HCT116 (cell line): Measurements from ENCODE around the gene LOXHD1.

Experiments used
- CTCF ChIP-seq, 3 experiments: fragments of 200-600 bp in 1 of 3; sonication (generic) in 1 of 3; IDR thresholded peaks in 2 of 3; conservative IDR thresholded peaks in 1 of 3; 2 replicates each; pipeline ENCODE4 v1.5.1; 2012 to 2017; ENCODE audit warnings: low read depth in 2 of 3, low read length in 2 of 3, antibody characterized with exemption in 1 of 3, borderline replicate concordance in 1 of 3, control low read depth in 1 of 3, mild to moderate bottlenecking in 1 of 3, mixed read lengths in 1 of 3, mixed run types in 1 of 3, moderate library complexity in 1 of 3; ENCODE audit not compliant: insufficient read depth in 1 of 3
- EZH2phosphoT487 ChIP-seq: fragments of 200-600 bp; IDR thresholded peaks from 2 replicates; pipeline ENCODE4 v1.6.1; 2018; ENCODE audit warnings: antibody characterized with exemption, borderline replicate concordance

- TF ChIP-seq CTCF (IDR thresholded peaks at IDR 0.05 in 2 of 3, conservative IDR thresholded peaks at IDR 0.05 in 1 of 3; ENCODE audit: borderline replicate concordance in 1 of 3, insufficient read depth in 1 of 3, low read depth in 2 of 3, low read length in 2 of 3) (no peak), EZH2phosphoT487 (no peak)
These were observed 97.7 kb downstream of the LOXHD1 start for GRCh38 chr18:46559296-46559695.
